Activated B cell treated with CpG ODN at 0.5 μM for 24 hours (primary cell): ENCODE measurements around the gene COL23A1. TPM values are rescaled to one million over a fixed set of nuclear protein-coding genes. Genes with fewer than 3 reads are reported as not detected.

ENCODE experiments used
- ATAC-seq: fragments of 200-7000 bp; cut with Tn5 transposase; one replicate; pipeline ENCODE4 v1.10.0; 2021; ENCODE audit warnings: low read depth, mild to moderate bottlenecking, moderate library complexity
- CTCF ChIA-PET: fragments of 350-600 bp; sonication (Branson Sonifier 250); formaldehyde crosslinking; loops from one replicate; lab custom pipeline; 2021; ENCODE audit warnings: antibody characterized with exemption; lab: Charles Lee
- POLR2A ChIA-PET: fragments of 350-600 bp; sonication (Branson Sonifier 250); formaldehyde crosslinking; loops from one replicate; lab custom pipeline; 2021; ENCODE audit warnings: antibody characterized with exemption; lab: Charles Lee
- DNase-seq: peaks from one replicate; pipeline ENCODE4 v3.0.0; 2022
- H3K27ac Mint-ChIP-seq: one replicate; pipeline ENCODE4 v1.8.0; 2020; ENCODE audit warnings: mixed read lengths
- H3K27me3 Mint-ChIP-seq: one replicate; pipeline ENCODE4 v1.8.0; 2021; ENCODE audit warnings: mixed read lengths
- H3K36me3 Mint-ChIP-seq: one replicate; pipeline ENCODE4 v1.8.0; 2021; ENCODE audit warnings: low read depth, mixed read lengths
- H3K4me1 Mint-ChIP-seq: one replicate; pipeline ENCODE4 v1.8.0; 2021; ENCODE audit warnings: mixed read lengths
- H3K4me3 Mint-ChIP-seq: one replicate; pipeline ENCODE4 v1.8.0; 2020; ENCODE audit warnings: mild to moderate bottlenecking, mixed read lengths
- H3K9me3 Mint-ChIP-seq: one replicate; pipeline ENCODE4 v1.8.0; 2020; ENCODE audit warnings: mixed read lengths
- CTCF ChIP-seq: fragments of 200-600 bp; IDR thresholded peaks from one replicate; pipeline ENCODE4 v1.8.0; 2022; ENCODE audit warnings: antibody characterized with exemption, mild to moderate bottlenecking
- intact Hi-C: fragments of 100-400 bp; cut with micrococcal nuclease; formaldehyde crosslinking; loops from one replicate; pipeline ENCODE4 v1.15.1; 2024
- total RNA-seq: library from RNA; stranded (reverse); gene quantifications from 2 replicates; pipeline ENCODE4 v1.2.3, GENCODE V29; 2022

COL23A1 gene
- total RNA-seq, 1 donor from 2014 or later = not detected

GRCh38 chr5:178338750-178339144, 251.4 kb downstream of the COL23A1 start:
- no peak for TF ChIP-seq CTCF
- Mint-ChIP-seq H3K4me3 (no peak overlapping the region), H3K27ac (no peak overlapping the region), H3K4me1 (no peaks in the 10 kb centered on the region), H3K36me3 (no peaks in the 10 kb centered on the region), H3K9me3 (no peaks in the 10 kb centered on the region), H3K27me3 (peaks cover 3% of the 10 kb centered on the region)
- intact Hi-C loops = no loop called here
- ChIA-PET CTCF (no interaction called here), POLR2A (no interaction called here)
- DNase-seq = no peak
- no peak for ATAC-seq

- ATAC-seq = no peak
These were observed 252.0 kb downstream of the COL23A1 start for GRCh38 chr5:178338126-178338749.

GRCh38 chr5:178337334-178337741, 252.9 kb downstream of the COL23A1 start:
- Mint-ChIP-seq H3K4me3 (no peak overlapping the region), H3K27me3 (peaks cover 3% of the 10 kb centered on the region), H3K4me1 (no peaks in the 10 kb centered on the region), H3K9me3 (no peaks in the 10 kb centered on the region), H3K27ac (no peak overlapping the region), H3K36me3 (no peaks in the 10 kb centered on the region)
- no peak for DNase-seq
- no peak for ATAC-seq
- ChIA-PET CTCF (no interaction called here), POLR2A (no interaction called here)
- intact Hi-C loops = no loop called here
- TF ChIP-seq CTCF = no peak

More at GRCh38 chr5:178338126-178338749, 252.0 kb downstream of the COL23A1 start:
- Mint-ChIP-seq H3K9me3 (no peaks in the 10 kb centered on the region), H3K4me1 (no peaks in the 10 kb centered on the region), H3K4me3 (no peak overlapping the region), H3K27ac (no peak overlapping the region), H3K36me3 (no peaks in the 10 kb centered on the region), H3K27me3 (peaks cover 3% of the 10 kb centered on the region)
- POLR2A ChIA-PET = no interaction called here
- DNase-seq = no peak
- intact Hi-C loops = no loop called here
- CTCF ChIA-PET = no interaction called here
- TF ChIP-seq CTCF = no peak

GRCh38 chr5:178336889-178337288, 253.3 kb downstream of the COL23A1 start:
- ChIA-PET CTCF (no interaction called here), POLR2A (no interaction called here)
- intact Hi-C loops = no loop called here
- no peaks in the 10 kb centered on the region for H3K36me3 Mint-ChIP-seq
- H3K27me3 Mint-ChIP-seq = peaks cover 3% of the 10 kb centered on the region
- H3K4me3 Mint-ChIP-seq = no peak overlapping the region
- no peak for ATAC-seq
- no peak for DNase-seq
- H3K4me1 Mint-ChIP-seq = no peaks in the 10 kb centered on the region
- no peak overlapping the region for H3K27ac Mint-ChIP-seq
- H3K9me3 Mint-ChIP-seq = no peaks in the 10 kb centered on the region
- TF ChIP-seq CTCF = no peak

- no peak overlapping the region for H3K27ac Mint-ChIP-seq
- intact Hi-C loops = no loop called here
- no peaks in the 10 kb centered on the region for H3K9me3 Mint-ChIP-seq
- ATAC-seq (no peak), DNase-seq (no peak)
- ChIA-PET CTCF (no interaction called here), POLR2A (no interaction called here)
- TF ChIP-seq CTCF = no peak
- peaks cover 1% of the 10 kb centered on the region for H3K4me1 Mint-ChIP-seq
- H3K4me3 Mint-ChIP-seq = no peak overlapping the region
- H3K27me3 Mint-ChIP-seq = peaks cover 3% of the 10 kb centered on the region
- H3K36me3 Mint-ChIP-seq = no peaks in the 10 kb centered on the region
These were observed 254.7 kb downstream of the COL23A1 start for GRCh38 chr5:178335302-178336030.
